SW480 (cell line): Measurements from ENCODE around the gene UIMC1.

Source experiments
- DNase-seq: peaks from one replicate; pipeline ENCODE4 v3.0.0-alpha.2; 2016; ENCODE audit warnings: low spot score

UIMC1 gene

DNA sequence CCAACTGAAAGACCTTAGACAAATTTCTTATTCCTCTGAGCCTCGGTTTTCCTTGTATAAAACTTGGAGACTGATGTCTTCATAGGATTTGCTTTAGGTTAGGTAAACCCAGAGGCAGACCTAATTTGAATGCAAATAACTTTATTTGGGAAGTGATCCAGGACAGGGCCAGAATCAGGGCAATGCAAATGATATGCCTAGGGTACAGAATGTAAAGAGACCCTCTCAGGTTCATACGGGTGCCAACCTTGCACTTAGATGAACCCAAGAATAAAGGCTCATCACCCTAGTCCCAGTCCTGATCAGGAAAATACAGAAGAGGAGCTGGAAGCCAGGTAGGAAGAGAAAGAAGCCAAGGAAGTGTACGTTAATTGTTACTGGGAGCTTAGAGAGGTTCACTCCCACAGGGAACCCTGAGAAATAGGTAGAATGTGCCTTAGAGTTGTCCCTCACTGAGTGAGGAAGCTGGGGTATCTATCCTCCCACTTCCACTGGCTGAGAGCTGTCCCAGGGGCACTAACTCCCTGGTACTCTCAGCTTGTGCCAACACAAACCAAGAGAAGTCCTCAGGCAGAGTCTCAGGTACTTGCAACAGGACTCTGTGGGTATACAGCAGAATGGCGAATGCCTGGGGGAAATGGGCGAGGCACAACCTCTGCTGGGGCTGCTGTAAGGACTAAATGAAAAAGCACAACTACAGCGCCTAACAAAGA lies 104.3 kb downstream of the UIMC1 start:
- DNase-seq = no peak

- no peak for DNase-seq
These were observed 105.1 kb downstream of the UIMC1 start for GRCh38 chr5:176901260-176902101.

DNA sequence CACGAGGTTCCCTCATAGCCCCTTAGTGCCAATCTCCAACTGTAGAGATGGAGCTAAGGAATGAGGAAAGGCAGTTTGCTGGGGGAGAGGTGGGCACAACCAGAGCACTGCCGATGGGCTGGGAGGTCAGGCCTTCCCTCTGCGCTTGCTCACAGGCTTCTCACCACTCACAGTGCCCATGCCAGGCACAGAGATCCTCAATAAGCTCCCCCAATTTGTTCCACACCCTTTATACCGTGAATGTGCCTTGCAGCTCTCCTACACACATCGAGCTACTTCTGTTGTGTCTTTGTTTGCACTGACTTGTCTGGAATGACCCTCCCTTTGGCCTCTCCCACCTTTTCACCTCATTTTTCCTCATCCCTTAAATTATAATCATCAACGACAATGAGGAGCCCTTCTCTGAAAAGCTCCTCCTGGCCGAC lies 105.8 kb downstream of the UIMC1 start:
- DNase-seq = no peak

- DNase-seq = no peak
These were observed 106.4 kb downstream of the UIMC1 start for GRCh38 chr5:176899946-176900779.

DNA sequence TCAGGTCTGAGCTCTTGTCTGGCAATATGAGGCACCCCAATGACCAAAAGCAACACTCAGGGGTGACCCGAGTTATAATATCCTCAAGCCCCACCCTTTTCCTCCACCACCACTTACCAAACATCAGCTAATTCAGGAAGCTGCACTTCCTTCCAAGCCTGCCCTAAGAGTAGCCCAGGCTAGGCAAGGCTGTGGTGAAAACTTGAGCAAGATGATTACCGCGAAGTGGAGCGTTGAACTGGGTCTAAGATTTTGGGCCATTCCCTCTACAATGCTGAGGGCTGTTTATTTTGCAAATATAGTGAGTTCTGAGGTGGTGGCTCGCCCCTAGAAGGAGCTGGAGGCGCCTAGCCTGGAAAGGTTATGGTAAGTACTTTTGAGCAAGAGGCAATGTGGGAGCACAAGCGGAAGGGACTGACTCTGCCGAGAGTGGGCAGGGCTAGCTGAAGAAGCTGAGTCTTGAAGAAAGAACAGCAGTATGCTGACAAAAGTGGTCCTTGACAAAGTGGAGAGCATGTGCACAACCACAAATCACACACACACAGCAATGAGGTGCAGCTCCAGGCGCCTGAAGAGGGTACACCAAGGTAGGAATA lies 107.2 kb downstream of the UIMC1 start, which contains the start of gene HK3:
TSS of gene HK3 (minus strand) at position 51 of the 596 bp plus-strand sequence. CDS start 3,187 bp downstream, outside the sequence.
- no peak for DNase-seq

DNA sequence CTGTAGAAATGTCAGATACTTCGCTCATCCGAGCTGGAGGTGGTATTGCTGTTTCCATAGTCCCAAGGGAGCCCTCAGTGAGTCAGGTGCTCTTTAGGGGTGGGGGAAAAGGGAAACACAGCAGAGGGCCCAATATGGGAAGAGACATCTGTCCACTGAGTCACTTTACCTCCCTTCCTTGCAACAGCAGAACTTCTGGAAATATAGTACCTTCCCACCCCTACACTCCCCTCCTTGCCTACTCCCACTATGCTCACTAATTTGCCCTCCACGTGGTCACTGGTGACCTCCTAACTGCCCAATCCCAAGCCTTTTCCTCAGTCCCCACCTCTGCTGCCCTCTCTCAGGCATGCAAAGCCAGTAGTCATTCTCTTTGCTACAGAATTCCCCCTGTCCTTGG lies 109.3 kb downstream of the UIMC1 start:
- no peak for DNase-seq

DNA sequence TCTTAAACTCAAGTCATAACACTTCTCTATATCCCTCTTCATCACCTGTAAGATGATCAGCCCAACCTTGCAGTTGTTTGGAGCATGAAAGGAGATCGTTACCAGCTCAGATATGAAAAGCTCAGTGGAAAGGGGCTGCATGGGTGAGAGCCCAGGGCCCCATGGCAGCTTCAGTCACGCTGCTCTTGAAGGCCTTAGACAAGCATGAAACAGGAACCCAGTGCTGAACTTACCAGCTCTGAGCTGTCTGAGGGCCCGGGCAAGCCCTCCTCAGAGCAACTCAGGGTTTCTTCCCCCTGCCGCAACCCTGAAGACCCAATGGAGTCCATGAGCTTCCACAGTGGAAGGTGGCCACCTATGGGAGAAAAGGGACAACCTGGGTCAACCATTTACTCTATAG lies 110.7 kb downstream of the UIMC1 start:
- DNase-seq = no peak

- no peak for DNase-seq
These were observed 112.3 kb downstream of the UIMC1 start for GRCh38 chr5:176894298-176894697.

GRCh38 chr5:176892663-176893062 lies 113.9 kb downstream of the UIMC1 start:
- no peak for DNase-seq

GRCh38 chr5:176891331-176891958 lies 115.1 kb downstream of the UIMC1 start:
- DNase-seq = no peak

DNA sequence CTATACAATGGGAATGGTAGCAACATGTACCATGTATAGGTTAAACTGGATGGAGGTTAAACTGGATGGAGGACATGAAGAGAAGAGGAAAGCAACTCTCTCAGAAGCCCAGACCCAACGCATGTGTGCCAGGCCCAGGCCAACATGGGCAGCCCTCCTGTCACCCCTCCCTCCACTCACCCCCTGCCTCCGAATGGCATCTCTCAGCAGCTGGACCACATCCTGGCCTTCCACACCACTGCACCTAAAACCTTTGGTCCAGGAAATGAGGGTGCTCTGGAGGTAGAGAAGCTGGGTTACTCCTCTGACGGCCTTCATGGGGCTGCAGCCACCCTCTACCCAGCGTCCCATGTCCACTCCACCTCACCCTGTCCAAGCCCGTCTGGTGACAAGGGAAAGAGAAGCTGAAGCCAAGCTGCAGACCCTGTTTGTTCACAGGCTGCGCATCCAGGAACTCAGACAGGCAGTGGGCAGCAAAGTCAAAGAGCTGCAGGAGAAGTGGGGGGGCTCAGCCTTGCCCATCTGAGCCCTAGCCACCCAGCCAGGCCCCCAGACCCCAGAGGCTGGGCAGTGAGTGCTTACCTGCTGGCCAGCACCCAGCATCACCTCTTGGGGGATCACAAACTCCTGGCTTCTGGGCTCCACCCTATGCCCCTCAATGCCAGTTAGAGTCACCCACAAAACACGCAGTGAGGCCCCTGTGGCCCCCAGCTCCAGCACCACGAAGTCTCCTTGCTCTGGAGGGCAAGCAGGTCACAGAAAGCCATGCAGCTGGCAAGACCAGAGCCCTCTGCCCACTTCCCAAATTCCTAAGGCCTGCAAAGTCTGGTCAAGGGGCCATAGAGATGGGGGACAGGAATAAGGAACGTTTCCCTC lies 115.9 kb downstream of the UIMC1 start:
- no peak for DNase-seq

DNA sequence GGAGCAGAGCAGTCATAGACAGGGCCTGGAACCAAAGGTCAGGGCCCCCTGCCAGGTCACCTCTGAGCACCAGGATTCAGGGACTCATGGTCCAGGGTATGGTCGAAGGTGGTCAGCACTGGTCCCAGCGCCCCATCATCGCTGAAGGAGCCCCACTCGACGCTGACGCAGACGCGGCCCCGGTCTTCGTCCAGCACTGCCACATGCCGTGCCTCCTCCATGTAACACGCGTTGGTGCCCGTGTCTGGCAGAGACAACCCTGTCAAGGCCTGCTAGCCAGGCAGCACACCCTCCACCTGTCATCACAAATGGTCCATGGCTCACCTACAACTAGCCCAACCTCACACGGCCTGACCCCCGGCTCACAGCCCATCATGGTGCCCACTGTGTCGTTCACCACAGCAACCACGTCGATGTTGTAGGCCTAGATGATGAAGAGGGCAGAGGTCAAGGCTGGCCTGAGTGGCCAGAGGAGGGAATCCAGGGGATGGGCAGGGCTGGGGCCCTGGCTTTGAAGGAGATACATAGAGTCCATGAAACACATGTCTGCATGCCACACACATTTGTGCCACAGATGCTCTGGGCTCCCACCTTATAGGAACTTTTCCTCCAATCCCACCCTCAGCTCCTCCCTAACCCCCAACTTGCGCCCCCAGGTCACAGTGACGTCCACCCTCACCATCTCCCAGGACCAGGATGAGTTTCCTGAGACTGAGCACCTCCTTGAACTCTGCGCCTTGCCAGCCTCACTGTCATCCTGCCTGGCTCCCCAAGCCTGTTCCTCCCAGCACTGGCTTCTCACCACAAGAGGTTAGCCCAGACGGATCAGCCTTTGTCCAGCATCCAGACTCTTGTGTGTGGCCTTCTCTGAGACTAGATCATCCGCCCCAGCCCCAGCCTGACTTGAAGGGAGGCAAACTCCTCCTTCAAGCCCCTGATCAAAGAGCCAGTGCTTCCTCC lies 117.0 kb downstream of the UIMC1 start:
- DNase-seq = no peak

DNA sequence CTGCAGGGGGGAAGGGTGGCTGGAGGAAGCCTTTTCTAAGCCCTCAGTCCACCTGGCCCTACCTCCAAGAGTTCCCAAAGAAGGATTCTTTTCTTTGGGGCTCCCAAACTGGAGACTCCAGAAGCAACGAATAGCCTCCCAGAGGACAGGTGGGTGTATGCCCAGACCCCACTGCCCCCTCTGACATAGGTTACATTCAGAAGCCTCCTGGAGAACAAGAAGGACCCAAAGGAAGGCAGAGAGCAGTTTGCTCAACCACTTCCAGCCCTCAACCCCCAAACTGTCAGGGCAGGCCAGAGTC lies 117.8 kb downstream of the UIMC1 start:
- no peak for DNase-seq

DNA sequence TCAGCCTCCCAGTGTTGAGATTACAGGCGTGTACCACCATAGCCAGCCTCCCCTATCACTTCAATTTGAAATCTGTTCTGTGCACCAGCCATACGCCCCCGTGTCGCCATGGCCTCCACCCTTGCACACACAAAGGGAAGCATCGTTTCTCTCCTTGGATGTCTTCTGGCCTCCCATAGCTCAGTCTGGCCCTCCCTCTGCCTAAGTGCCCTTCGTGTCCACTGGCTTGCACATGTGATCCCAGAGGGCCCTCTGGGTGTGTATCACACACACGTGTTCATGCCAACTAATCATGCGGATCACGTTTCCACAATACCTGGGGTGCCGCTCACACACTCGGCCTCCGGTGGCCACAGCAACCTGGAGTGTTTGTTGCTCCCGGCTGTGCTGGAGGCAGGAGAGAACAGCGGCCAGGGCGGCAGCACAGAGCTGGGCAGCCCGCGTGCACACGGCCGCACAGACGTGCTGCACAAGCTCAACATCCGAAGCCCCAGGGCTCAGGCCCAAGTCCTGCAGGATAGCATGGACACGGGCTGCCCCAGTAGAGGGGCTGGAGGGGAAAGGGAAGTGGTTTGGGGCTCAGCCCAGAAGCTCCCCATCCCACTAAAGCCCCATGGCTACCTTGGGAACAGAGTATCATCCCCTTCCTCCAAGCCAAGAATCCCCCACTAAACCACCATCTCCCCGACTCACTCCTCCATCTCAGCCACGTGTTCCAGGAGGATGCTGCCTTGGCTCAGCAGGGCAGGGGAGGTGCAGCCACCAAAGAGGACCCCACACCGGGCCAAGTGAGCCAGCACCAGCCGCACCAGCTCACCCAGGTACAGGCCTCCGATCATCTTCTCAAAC lies 118.3 kb downstream of the UIMC1 start:
- no peak for DNase-seq

GRCh38 chr5:176887252-176887849 lies 119.2 kb downstream of the UIMC1 start:
- DNase-seq = no peak

DNA sequence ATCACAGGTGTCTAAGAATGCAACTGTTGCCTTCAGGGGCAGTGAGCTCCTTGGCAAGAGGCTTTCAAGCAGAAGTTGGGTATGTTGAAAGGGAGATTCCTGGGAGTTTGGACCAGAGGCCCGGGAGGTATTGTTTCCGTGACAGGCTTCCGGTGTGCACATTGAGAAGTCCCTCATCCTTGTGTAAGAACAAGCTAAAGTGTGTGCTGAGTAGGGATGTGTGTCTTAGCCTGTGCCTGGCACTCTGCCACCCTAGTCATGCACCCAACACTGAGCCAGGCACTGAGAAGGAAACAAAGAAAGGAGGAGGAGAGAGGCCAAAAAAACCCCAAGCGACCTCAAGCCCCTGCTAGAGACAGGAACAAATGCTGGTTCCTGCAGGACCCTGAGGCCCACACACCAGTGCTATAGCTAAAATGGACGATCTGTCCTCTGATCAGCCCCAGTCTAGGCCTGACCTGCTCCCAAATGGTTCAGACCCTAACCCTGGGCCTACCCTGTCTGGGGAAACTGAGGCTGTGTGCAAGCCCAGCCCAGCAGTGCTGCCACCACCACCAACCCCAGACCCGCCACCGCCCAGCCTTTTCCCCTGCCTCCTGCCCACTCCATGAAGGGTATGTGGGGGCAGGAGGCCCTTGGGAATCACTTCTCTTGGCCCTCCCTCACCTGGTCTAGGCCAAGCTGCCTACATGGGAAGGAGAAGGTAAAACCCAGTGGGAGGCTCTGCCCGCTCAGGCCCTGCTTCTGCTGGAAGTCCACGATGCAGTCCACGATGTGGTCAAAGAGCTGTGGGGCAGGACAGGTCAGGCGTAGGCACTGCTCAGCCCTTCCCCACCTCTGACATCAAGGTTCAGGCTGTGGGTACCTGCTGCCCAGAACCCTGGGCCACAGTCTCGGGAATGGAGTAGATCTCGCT lies 120.0 kb downstream of the UIMC1 start:
- no peak for DNase-seq

DNA sequence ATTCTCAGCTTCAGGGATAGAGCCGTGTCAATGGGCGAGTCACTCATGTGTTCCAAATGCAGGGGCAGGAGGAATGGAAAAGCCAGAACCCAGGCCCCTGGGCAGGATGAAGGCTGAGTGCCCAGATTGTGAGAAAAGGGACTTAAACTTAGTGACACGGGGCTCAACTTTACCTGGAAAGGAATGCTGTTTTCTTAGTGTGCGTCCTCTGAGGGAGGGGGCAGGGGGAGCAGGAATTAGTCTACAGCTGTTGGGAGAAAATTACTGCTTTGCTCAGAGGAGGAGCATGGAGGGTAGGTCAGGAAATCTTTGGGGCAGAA lies 122.0 kb downstream of the UIMC1 start:
- no peak for DNase-seq
